Chondrocyte (in vitro differentiated cells): Measurements from ENCODE around the gene KIF6. TPM values are rescaled to one million over a fixed set of nuclear protein-coding genes. Genes with fewer than 3 reads are reported as not detected.

ENCODE experiments used
- DNase-seq: peaks from one replicate; pipeline ENCODE4 v3.0.0; 2021; ENCODE audit warnings: mixed read lengths, low spot score
- H3K27ac Mint-ChIP-seq: one replicate; pipeline ENCODE4 v1.8.0; 2021; ENCODE audit warnings: mild to moderate bottlenecking, moderate library complexity, mixed read lengths; ENCODE audit not compliant: unreplicated experiment
- H3K27me3 Mint-ChIP-seq: 2 replicates; pipeline ENCODE4 v1.8.0; 2021; ENCODE audit warnings: low read depth, mixed read lengths
- H3K36me3 Mint-ChIP-seq: 2 replicates; pipeline ENCODE4 v1.8.0; 2021; ENCODE audit warnings: low read depth, mixed read lengths
- H3K4me1 Mint-ChIP-seq: 2 replicates; pipeline ENCODE4 v1.8.0; 2021; ENCODE audit warnings: low read depth, mild to moderate bottlenecking, mixed read lengths
- H3K4me3 Mint-ChIP-seq: one replicate; pipeline ENCODE4 v1.8.0; 2021; ENCODE audit warnings: mild to moderate bottlenecking, moderate library complexity, mixed read lengths; ENCODE audit not compliant: unreplicated experiment
- H3K9me3 Mint-ChIP-seq: 2 replicates; pipeline ENCODE4 v1.8.0; 2021; ENCODE audit warnings: low read depth, mixed read lengths
- total RNA-seq: library from RNA; stranded (reverse); gene quantifications from 3 replicates; pipeline ENCODE4 v1.2.1, GENCODE V29; 2021
- TF ChIP-seq, protein P1 (sequence below): fragments of 200-600 bp; sonication (generic); IDR thresholded peaks from 2 replicates; pipeline ENCODE4 v1.5.0; 2021; ENCODE audit warnings: antibody characterized with exemption, mild to moderate bottlenecking, moderate library complexity

The KIF6 gene
- total RNA-seq, 1 donor from 2014 or later: 0.62 TPM

DNA sequence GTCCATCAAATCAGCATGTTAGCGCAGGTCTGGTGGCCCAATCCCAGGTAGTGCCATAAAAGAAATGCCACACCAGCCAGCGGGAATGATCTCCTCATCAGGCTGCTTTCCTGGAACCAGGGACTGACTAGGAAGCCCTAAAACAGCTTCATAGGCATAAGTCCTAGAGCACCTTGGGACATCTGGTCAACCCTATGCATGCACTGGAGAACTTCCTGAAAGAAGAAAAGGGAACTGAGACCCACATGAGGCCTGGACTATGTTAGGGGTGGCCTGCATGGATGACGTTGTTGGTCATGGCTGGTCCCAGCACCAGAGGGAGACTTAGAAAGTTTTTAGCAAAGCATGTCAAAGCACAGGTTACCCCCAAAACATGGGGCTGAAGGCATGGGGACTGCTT lies 395.2 kb downstream of the KIF6 start:
- no peak for DNase-seq
- no peaks in the 10 kb centered on the region for H3K36me3 Mint-ChIP-seq
- H3K9me3 Mint-ChIP-seq: no peaks in the 10 kb centered on the region
- H3K4me1 Mint-ChIP-seq: no peaks in the 10 kb centered on the region
- H3K4me3 Mint-ChIP-seq: no peak overlapping the region
- TF ChIP-seq, protein P1, sequence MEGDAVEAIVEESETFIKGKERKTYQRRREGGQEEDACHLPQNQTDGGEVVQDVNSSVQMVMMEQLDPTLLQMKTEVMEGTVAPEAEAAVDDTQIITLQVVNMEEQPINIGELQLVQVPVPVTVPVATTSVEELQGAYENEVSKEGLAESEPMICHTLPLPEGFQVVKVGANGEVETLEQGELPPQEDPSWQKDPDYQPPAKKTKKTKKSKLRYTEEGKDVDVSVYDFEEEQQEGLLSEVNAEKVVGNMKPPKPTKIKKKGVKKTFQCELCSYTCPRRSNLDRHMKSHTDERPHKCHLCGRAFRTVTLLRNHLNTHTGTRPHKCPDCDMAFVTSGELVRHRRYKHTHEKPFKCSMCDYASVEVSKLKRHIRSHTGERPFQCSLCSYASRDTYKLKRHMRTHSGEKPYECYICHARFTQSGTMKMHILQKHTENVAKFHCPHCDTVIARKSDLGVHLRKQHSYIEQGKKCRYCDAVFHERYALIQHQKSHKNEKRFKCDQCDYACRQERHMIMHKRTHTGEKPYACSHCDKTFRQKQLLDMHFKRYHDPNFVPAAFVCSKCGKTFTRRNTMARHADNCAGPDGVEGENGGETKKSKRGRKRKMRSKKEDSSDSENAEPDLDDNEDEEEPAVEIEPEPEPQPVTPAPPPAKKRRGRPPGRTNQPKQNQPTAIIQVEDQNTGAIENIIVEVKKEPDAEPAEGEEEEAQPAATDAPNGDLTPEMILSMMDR: no peak
- peaks cover 77% of the 10 kb centered on the region for H3K27me3 Mint-ChIP-seq
- H3K27ac Mint-ChIP-seq: no peak overlapping the region

DNA sequence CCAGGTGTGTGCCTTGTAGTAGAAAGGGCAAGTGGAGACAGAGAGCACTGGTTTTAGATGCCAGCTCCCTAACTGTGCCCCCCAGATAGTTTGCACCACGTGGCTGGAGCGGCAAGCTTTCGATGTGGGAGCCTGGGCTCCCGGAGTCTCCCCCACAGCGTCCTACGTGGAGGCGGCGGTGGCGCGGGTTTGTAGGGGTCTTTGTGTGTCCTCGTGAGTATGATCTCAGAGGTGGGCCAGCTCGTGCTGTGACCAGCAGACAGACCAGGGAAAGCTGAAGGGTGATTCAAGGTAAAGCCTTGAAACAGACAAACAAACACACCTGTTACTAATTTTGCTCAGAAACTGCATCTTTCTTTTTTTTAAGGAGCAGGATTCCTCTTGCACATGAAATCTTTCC lies 397.1 kb downstream of the KIF6 start:
- no peaks in the 10 kb centered on the region for H3K4me1 Mint-ChIP-seq
- DNase-seq: no peak
- TF ChIP-seq, protein P1: no peak
- H3K36me3 Mint-ChIP-seq: no peaks in the 10 kb centered on the region
- no peaks in the 10 kb centered on the region for H3K9me3 Mint-ChIP-seq
- no peak overlapping the region for H3K27ac Mint-ChIP-seq
- no peak overlapping the region for H3K4me3 Mint-ChIP-seq
- peaks cover 83% of the 10 kb centered on the region for H3K27me3 Mint-ChIP-seq

DNA sequence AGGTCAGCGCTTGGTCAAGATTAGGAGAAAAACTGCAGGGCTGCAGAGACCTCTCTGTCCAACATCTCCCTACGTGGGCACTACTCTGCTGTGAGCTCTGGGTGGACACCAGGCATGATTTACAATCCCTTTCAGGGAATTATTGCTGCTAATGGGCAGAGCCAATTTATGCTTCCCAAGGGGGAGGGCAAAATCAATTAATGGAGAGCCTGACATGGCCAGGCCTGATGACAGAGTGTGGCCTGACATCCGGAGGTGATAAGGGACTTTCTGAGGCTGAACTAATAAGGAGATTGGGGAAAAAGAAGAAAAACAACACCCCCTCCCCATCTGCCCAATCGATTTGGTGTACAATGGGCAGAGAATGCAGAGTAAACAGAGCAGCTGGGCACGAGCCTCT lies 397.7 kb downstream of the KIF6 start:
- TF ChIP-seq, protein P1: no peak
- no peak for DNase-seq
- H3K27ac Mint-ChIP-seq: no peak overlapping the region
- no peaks in the 10 kb centered on the region for H3K9me3 Mint-ChIP-seq
- H3K36me3 Mint-ChIP-seq: no peaks in the 10 kb centered on the region
- peaks cover 81% of the 10 kb centered on the region for H3K27me3 Mint-ChIP-seq
- no peak overlapping the region for H3K4me3 Mint-ChIP-seq
- no peaks in the 10 kb centered on the region for H3K4me1 Mint-ChIP-seq

DNA sequence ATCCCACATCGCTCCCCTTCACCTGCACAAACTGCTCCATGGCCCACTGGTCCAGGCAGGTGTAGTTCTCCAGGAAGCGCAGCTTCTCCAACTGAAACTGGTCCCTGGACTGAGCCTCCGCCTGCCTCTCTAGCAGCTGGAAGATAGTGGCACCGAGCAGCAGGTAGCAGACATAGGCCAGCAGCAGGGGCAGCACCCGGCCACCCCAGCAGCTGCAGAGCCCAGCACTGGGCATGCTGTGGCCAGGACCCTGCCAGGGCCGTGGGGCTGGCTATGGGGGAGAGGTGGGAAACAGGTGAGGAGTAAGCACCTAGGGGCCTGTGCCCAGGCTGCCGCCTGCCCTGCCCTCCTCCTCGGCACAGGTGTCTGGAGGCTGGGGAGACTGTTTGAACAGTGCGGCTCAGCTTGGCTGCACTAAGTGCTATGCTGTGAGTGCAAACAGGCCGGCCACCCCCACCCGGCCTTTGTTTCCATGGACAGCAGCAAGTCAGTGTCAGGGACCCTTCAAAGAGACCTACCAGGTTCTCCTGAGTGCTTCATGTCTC lies 402.8 kb downstream of the KIF6 start, which contains the start of gene KCNK16:
Gene KCNK16, minus strand, starts transcription at position 397 of the 545 bp plus-strand sequence. Its CDS starts 162 bp downstream, at position 235.
- H3K9me3 Mint-ChIP-seq: no peaks in the 10 kb centered on the region
- H3K27ac Mint-ChIP-seq: no peak within 1 kb of the TSS
- no peak within 1 kb of the TSS for H3K4me3 Mint-ChIP-seq
- H3K4me1 Mint-ChIP-seq: no peaks in the 10 kb centered on the region
- peaks cover 2% of the 10 kb centered on the region for H3K36me3 Mint-ChIP-seq
- no peak for DNase-seq
- peaks cover 74% of the 10 kb centered on the region for H3K27me3 Mint-ChIP-seq
- TF ChIP-seq, protein P1: no peak

DNA sequence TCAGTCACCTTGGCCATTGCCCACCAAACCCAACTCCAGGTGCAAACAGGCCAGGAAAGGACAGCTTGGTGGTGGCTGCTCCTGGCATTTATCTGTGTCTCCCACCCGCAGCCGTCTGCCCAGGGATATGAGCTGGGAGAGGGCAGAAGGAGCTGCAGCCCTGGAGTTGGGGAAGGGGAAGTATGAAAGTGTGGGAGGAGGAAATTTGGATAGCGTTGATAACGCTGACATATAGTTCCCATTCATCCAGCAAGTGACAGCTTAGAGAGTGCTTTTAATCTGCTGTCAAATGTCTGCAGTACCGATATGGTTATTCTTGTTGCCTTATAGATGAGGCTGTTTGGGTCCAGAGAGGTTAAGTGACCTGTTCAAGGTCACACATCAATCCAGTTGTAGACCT lies 403.4 kb downstream of the KIF6 start:
- H3K27ac Mint-ChIP-seq: no peak overlapping the region
- no peaks in the 10 kb centered on the region for H3K4me1 Mint-ChIP-seq
- peaks cover 2% of the 10 kb centered on the region for H3K36me3 Mint-ChIP-seq
- no peak overlapping the region for H3K4me3 Mint-ChIP-seq
- no peak for DNase-seq
- no peaks in the 10 kb centered on the region for H3K9me3 Mint-ChIP-seq
- peaks cover 72% of the 10 kb centered on the region for H3K27me3 Mint-ChIP-seq
- TF ChIP-seq, protein P1: no peak
